ENCODE data around the gene GPR152. TPM values are rescaled to one million over a fixed set of nuclear protein-coding genes. Genes with fewer than 3 reads are reported as not detected.
A peak's percentile ranks its signal among the peaks of the same experiment; 100 is the strongest.

The GPR152 gene
- total RNA-seq, 1 donor: not detected

DNA sequence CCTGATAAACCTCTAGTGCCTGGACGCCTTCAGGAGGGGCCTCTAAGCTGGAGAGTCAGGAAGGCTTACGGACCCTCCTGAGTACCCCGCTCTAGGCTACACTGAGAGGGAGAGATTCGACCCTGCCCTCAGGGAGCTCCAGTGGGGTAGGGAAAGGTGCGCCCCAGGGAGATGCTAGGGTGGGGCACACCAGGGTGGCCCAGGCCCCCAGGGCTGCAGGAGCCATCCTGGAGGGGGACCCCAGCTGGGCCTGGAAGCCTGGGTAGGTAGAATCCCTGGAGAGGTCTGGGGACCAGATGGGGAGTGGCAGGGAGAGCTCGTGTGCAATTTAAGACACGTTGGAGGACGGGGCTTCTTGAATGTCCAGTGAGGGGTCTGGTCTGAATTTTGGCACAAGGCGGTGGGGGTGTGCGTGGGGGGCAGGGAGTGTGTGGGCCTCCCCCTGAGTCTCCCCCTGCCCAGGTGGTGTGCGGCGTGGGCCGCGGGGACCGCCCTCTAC, 32.3 kb downstream of the GPR152 start:
- H3K27ac ChIP-seq (ENCODE audit: low read depth, low read length): no peak overlapping the region
- peaks cover 3% of the 10 kb centered on the region for H3K4me1 ChIP-seq (ENCODE audit: insufficient read depth, low read length)
- no peak overlapping the region for H2AFZ ChIP-seq (ENCODE audit: low read length)
- H3K4me2 ChIP-seq (ENCODE audit: insufficient read depth, low read length): peak overlapping the region; percentile 69
- no peaks in the 10 kb centered on the region for H3K79me2 ChIP-seq (ENCODE audit: insufficient read depth, low read length)
- TF ChIP-seq CTCF (IDR thresholded peaks at IDR 0.05; ENCODE audit: extremely low read depth, low read depth, low read length): no peak
- no peaks in the 10 kb centered on the region for H3K36me3 ChIP-seq (ENCODE audit: insufficient read depth, low read length)
- H3K27me3 ChIP-seq (ENCODE audit: insufficient read depth, low read length): peaks cover 1% of the 10 kb centered on the region
- DNase-seq (ENCODE audit: insufficient read length, low spot score, missing footprints): no peak
- peak overlapping the region; percentile 75 for H3K4me3 ChIP-seq (ENCODE audit: insufficient read depth, low read length)
- peaks cover 5% of the 10 kb centered on the region for H4K20me1 ChIP-seq (ENCODE audit: insufficient read depth, low read length)
- H3K9me3 ChIP-seq (ENCODE audit: low read depth, low read length): no peaks in the 10 kb centered on the region

GRCh38 chr11:67419325-67420049, 33.0 kb downstream of the GPR152 start:
- no peaks in the 10 kb centered on the region for H3K36me3 ChIP-seq (ENCODE audit: insufficient read depth, low read length)
- peaks cover 3% of the 10 kb centered on the region for H3K4me1 ChIP-seq (ENCODE audit: insufficient read depth, low read length)
- peaks cover 6% of the 10 kb centered on the region for H3K27me3 ChIP-seq (ENCODE audit: insufficient read depth, low read length)
- no peaks in the 10 kb centered on the region for H3K79me2 ChIP-seq (ENCODE audit: insufficient read depth, low read length)
- TF ChIP-seq CTCF (IDR thresholded peaks at IDR 0.05; ENCODE audit: extremely low read depth, low read depth, low read length): no peak
- no peak overlapping the region for H2AFZ ChIP-seq (ENCODE audit: low read length)
- H3K4me3 ChIP-seq (ENCODE audit: insufficient read depth, low read length): no peak overlapping the region
- peaks cover 5% of the 10 kb centered on the region for H4K20me1 ChIP-seq (ENCODE audit: insufficient read depth, low read length)
- H3K9me3 ChIP-seq (ENCODE audit: low read depth, low read length): no peaks in the 10 kb centered on the region
- DNase-seq (ENCODE audit: insufficient read length, low spot score, missing footprints): no peak
- no peak overlapping the region for H3K4me2 ChIP-seq (ENCODE audit: insufficient read depth, low read length)
- no peak overlapping the region for H3K27ac ChIP-seq (ENCODE audit: low read depth, low read length)

DNA sequence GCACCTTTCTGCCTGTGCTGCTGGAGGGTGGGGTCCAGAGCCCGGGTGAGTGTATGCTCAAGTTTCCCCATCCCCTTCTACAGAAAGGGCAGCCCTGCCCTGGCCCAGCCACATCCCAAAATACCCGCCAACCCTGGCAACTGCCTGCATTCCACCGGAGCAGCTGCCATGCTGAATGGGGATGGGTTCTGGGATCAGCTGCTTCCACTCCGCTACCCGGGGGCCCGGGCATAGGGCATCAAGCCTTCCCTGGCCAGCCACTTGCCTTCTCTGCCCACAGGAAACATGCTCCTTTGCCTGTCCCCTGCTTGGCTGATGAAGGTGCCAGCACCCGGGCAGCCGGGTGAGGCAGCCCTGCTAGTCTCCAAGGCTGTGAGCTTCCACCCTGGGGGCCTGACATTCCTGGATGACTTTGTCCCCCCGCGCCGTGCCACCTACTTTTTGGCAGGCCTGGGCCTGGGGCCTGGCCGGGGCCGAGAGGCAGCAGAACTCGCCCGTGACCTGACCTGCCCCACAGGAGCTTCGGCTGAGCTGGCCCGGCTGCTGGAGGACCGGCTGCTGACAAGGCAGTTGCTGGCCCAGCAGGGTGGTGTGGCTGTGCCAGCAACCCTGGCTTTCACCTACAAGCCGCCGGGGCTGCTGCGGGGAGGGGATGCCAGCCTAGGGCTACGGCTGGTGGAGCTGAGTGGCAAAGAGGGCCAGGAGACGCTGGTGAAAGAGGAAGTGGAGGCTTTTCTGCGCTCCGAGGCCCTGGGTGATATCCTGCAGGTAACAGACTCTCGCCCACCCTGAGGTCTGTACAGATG, 33.9 kb downstream of the GPR152 start:
- TF ChIP-seq CTCF (IDR thresholded peaks at IDR 0.05; ENCODE audit: extremely low read depth, low read depth, low read length): no peak
- no peak overlapping the region for H3K4me3 ChIP-seq (ENCODE audit: insufficient read depth, low read length)

GRCh38 chr11:67417425-67417824, 35.1 kb downstream of the GPR152 start:
- Histone ChIP-seq H4K20me1 (ENCODE audit: insufficient read depth, low read length) (peaks cover 5% of the 10 kb centered on the region), H3K4me2 (ENCODE audit: insufficient read depth, low read length) (no peak overlapping the region), H2AFZ (ENCODE audit: low read length) (no peak overlapping the region), H3K4me3 (ENCODE audit: insufficient read depth, low read length) (no peak overlapping the region), H3K27ac (ENCODE audit: low read depth, low read length) (no peak overlapping the region), H3K79me2 (ENCODE audit: insufficient read depth, low read length) (no peaks in the 10 kb centered on the region), H3K4me1 (ENCODE audit: insufficient read depth, low read length) (peaks cover 3% of the 10 kb centered on the region), H3K27me3 (ENCODE audit: insufficient read depth, low read length) (peaks cover 17% of the 10 kb centered on the region), H3K36me3 (ENCODE audit: insufficient read depth, low read length) (no peaks in the 10 kb centered on the region), H3K9me3 (ENCODE audit: low read depth, low read length) (no peaks in the 10 kb centered on the region)
- TF ChIP-seq CTCF (IDR thresholded peaks at IDR 0.05; ENCODE audit: extremely low read depth, low read depth, low read length): no peak
- no peak for DNase-seq (ENCODE audit: insufficient read length, low spot score, missing footprints)

More for the DNA sequence above, 33.9 kb downstream of the GPR152 start:
- no peak overlapping the region for H3K4me2 ChIP-seq (ENCODE audit: insufficient read depth, low read length)
- H3K4me1 ChIP-seq (ENCODE audit: insufficient read depth, low read length): peaks cover 3% of the 10 kb centered on the region
- H4K20me1 ChIP-seq (ENCODE audit: insufficient read depth, low read length): peaks cover 5% of the 10 kb centered on the region
- no peak for DNase-seq (ENCODE audit: insufficient read length, low spot score, missing footprints)
- peaks cover 6% of the 10 kb centered on the region for H3K27me3 ChIP-seq (ENCODE audit: insufficient read depth, low read length)
- no peaks in the 10 kb centered on the region for H3K79me2 ChIP-seq (ENCODE audit: insufficient read depth, low read length)
- no peak overlapping the region for H3K27ac ChIP-seq (ENCODE audit: low read depth, low read length)
- no peaks in the 10 kb centered on the region for H3K36me3 ChIP-seq (ENCODE audit: insufficient read depth, low read length)
- no peaks in the 10 kb centered on the region for H3K9me3 ChIP-seq (ENCODE audit: low read depth, low read length)
- no peak overlapping the region for H2AFZ ChIP-seq (ENCODE audit: low read length)
